Right kidney (tissue), 1 donor: Measurements from ENCODE around the gene SPOCK2.

Experiments used
- DNase-seq: peaks from one replicate; pipeline ENCODE4 v3.0.0-alpha.2; 2016

The SPOCK2 gene

GRCh38 chr10:72089618-72090017, 1.3 kb upstream of the SPOCK2 start:
- DNase-seq = no peak

GRCh38 chr10:72088889-72089575, 681 bp upstream of the SPOCK2 start:
- peak; percentile 78 for DNase-seq

GRCh38 chr10:72087392-72087968, 871 bp downstream of the SPOCK2 start:
- DNase-seq = peak; percentile 74

GRCh38 chr10:72086466-72087391, 1.6 kb downstream of the SPOCK2 start:
- DNase-seq = peak; percentile 65

- no peak for DNase-seq
Observed at GRCh38 chr10:72085864-72086465, 2.4 kb downstream of the SPOCK2 start.

- DNase-seq = no peak
Observed at GRCh38 chr10:72085166-72085565, 3.2 kb downstream of the SPOCK2 start.

GRCh38 chr10:72083790-72084459, 4.4 kb downstream of the SPOCK2 start:
- no peak for DNase-seq

GRCh38 chr10:72082856-72083789, 5.2 kb downstream of the SPOCK2 start:
- DNase-seq = no peak

- no peak for DNase-seq
Observed at GRCh38 chr10:72081772-72082590, 6.4 kb downstream of the SPOCK2 start.

GRCh38 chr10:72081210-72081609, 7.1 kb downstream of the SPOCK2 start:
- DNase-seq = no peak

GRCh38 chr10:72080042-72080975, 8.0 kb downstream of the SPOCK2 start:
- no peak for DNase-seq

- DNase-seq = no peak
Observed at GRCh38 chr10:72079356-72079755, 9.0 kb downstream of the SPOCK2 start.

- DNase-seq = no peak
Observed at GRCh38 chr10:72077275-72077990, 10.9 kb downstream of the SPOCK2 start.

- no peak for DNase-seq
Observed at GRCh38 chr10:72076756-72077155, 11.6 kb downstream of the SPOCK2 start.

- no peak for DNase-seq
Observed at GRCh38 chr10:72075376-72076115, 12.8 kb downstream of the SPOCK2 start.

GRCh38 chr10:72074574-72075375, 13.6 kb downstream of the SPOCK2 start:
- no peak for DNase-seq
